A204.1 (cell line): Measurements from ENCODE around the gene PPP2R5D.
A peak's percentile ranks its signal among the peaks of the same experiment; 100 is the strongest.

Experiments used
- FAIRE-seq: peaks from 2 replicates; lab custom pipeline; 2012; peaks lifted over from hg19 to GRCh38; lab: Jason Lieb, UNC

The PPP2R5D gene

DNA sequence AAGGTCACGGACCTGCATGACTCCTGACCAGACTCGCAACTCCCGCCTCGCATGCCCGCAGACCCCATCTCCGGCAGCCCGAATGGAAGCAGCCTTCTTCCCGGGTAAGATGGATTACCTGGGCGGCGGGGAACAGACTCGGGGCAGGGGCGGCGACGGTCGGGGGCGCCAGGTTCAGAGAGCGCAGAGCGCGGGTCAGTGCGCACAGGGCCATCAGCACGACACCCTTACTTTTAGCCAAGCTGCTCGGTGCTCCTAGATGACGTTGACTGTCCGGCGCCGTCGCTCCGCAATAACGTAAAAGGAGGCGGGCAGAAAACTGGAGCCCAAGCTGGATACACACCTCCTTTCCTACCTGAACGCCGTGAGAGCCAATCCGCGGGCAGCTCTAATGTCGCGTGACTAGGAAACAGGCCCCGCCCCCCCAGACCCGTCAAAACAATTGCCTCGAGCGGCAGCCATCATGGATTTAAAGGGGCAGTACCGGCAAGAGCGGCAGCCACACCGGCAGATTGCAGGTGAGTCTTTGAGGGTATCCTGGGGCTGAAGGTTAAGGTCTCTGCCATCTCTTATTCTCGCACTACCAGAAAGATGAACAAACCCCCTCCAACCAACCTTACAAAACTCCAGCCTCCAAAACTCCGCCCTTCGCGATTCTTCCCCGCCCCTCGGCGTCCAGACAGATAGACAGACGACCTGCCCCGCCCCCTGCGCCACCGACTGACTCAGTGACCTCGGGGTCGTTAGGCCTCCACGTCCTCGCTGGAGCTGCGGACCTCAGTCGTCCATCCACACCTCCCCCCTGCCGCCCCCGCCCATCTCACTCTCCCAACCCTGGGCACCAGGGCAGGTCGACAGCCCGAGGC lies 75.0 kb downstream of the PPP2R5D start, which contains the start of the genes KLC4 and MRPL2:
Gene KLC4 (plus strand): TSS at position 464 of the 866 bp plus-strand sequence. CDS start 1,705 bp downstream, outside the sequence.
Gene MRPL2 (minus strand): TSS at position 267 of the 866 bp plus-strand sequence. CDS start 53 bp downstream, at position 214.
- peak; percentile 79 for FAIRE-seq

DNA sequence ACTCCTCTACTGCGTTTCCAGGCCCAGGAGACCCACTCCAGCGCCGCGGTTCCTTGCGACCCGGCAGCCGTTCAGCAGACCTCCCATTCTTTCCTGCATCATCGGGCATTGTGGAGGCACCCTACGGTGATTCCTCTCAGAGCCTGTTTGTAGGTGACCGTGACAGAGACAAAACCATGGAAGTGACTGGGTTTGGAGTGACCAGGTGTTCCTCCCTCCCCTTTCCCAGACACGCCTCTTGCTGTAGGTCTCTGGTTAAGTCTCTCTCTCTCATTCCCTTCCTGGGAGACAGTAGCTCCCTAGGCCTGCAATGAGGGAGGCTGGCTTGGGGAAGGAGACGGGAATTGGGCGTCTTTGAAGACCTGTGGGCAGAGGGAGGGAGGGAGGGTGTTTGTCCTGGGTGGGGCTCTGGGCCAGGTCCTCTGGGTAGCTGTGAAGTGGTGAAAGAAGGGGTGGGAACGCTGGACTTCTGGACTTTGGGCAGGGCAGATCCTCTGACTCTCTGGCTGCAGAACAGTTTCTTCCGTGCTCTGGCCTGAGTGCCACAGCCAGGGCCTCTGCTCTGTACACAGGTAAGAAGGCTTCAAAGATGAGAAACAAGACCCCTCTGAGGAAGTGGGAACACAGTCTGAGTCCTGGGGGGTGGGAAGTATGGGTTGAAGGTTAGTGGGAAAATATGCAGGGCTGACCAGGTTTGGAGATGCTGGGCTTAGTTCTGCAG lies 75.8 kb downstream of the PPP2R5D start:
- FAIRE-seq = no peak

DNA sequence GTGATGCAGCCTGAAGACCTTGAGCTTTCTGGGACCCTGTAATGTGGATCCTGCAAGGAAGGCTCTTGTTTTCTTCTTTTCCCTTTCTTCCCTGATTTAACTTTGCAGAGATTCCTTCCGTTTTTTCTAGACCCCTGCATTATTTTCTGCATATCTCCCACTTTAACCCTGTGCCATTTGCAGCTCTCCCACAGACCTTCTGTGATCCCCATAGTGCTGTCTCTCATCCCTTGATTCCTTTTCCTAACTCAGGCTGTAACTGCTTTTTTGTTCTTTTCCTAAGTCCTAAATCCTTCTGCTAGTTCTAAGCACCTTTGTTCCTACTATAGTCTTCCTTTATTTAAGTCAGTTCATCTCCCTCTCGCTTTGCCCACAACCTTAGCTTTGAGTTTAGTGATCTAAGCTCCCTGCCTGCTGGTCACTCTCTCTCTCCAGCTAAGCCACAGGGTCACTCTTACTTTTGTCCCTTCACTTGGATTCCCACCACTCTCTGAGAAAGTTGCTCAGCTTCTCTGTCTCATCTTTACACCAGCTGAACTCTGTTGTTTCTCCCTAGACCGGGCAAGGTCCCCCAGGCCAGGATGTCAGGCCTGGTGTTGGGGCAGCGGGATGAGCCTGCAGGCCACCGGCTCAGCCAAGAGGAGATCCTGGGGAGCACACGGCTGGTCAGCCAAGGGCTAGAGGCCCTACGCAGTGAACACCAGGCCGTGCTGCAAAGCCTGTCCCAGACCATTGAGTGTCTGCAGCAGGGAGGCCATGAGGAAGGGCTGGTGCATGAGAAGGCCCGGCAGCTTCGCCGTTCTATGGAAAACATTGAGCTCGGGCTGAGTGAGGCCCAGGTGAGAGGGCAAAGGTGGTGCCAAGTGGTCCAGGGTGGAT lies 76.6 kb downstream of the PPP2R5D start:
- no peak for FAIRE-seq

DNA sequence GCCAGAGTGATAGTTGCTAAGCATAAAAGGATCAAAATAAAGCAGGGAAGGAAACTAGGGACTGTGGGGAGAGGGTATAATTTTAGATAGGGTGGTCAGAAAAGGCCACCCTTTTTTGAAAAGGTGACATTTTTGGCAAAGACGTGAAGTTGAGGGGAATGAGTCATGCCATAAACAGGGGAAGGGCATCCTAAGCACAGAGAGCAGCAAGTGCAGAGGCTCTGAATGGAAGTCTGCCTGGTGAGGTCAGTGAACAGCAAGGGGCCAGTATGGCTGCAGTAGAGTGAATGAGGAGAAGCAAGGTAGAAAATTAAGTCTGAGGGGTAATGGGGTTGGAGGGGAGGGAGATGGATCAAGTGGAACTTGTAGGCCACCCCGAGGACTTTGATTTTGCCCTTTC lies 77.5 kb downstream of the PPP2R5D start:
- no peak for FAIRE-seq
